Measurements from ENCODE around the gene SDE2.

DNA sequence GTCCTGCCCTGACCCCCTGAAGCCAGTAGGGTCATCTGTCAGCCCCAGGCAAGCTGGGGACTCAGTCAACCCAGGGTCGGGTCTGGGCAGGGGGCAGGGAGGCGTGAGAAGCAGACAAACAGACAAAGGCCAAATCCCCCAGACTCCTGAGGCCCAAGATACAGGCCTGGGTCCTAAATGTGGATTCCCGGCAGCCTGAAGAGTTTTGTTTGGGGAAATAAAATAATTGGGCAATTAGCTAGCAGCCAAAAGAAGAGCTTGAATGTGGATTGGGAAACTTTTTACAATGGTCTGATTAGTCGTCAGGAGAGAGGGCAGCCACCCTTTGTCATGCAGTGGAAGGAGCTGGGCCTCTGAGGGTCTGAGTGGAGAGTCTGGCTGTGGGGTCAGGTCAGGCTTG is 53.6 kb downstream of the SDE2 start:
- TF ChIP-seq, protein P1, sequence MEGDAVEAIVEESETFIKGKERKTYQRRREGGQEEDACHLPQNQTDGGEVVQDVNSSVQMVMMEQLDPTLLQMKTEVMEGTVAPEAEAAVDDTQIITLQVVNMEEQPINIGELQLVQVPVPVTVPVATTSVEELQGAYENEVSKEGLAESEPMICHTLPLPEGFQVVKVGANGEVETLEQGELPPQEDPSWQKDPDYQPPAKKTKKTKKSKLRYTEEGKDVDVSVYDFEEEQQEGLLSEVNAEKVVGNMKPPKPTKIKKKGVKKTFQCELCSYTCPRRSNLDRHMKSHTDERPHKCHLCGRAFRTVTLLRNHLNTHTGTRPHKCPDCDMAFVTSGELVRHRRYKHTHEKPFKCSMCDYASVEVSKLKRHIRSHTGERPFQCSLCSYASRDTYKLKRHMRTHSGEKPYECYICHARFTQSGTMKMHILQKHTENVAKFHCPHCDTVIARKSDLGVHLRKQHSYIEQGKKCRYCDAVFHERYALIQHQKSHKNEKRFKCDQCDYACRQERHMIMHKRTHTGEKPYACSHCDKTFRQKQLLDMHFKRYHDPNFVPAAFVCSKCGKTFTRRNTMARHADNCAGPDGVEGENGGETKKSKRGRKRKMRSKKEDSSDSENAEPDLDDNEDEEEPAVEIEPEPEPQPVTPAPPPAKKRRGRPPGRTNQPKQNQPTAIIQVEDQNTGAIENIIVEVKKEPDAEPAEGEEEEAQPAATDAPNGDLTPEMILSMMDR (IDR thresholded peaks at IDR 0.05), result no peak
- TF ChIP-seq POLR2A (IDR thresholded peaks at IDR 0.05), result no peak
- TF ChIP-seq EP300 (IDR thresholded peaks at IDR 0.05), result no peak
